HG02943 (cell line): ENCODE measurements around the gene SLC4A2.

Experiments used
- ATAC-seq: cut with Tn5 transposase; IDR thresholded peaks from one replicate; pipeline ENCODE4 v1.9.1; 2021; ENCODE audit warnings: mild to moderate bottlenecking, low read depth, moderate library complexity; ENCODE audit not compliant: unreplicated experiment

The SLC4A2 gene

GRCh38 chr7:151088856-151089699 is 29.7 kb downstream of the SLC4A2 start:
- no peak for ATAC-seq

GRCh38 chr7:151089893-151090730 is 30.7 kb downstream of the SLC4A2 start:
- ATAC-seq: no peak

GRCh38 chr7:151091003-151091402 is 31.6 kb downstream of the SLC4A2 start:
- ATAC-seq: no peak

GRCh38 chr7:151091431-151091830 is 32.0 kb downstream of the SLC4A2 start:
- no peak for ATAC-seq

- ATAC-seq: no peak
Observed at GRCh38 chr7:151091988-151092387, 32.6 kb downstream of the SLC4A2 start.

- no peak for ATAC-seq
Observed at GRCh38 chr7:151093748-151094147, 34.4 kb downstream of the SLC4A2 start.

- ATAC-seq: no peak
Observed at GRCh38 chr7:151094675-151095074, 35.3 kb downstream of the SLC4A2 start.

GRCh38 chr7:151095123-151095797 is 35.9 kb downstream of the SLC4A2 start:
- ATAC-seq: no peak

GRCh38 chr7:151095828-151096475 is 36.6 kb downstream of the SLC4A2 start:
- no peak for ATAC-seq

GRCh38 chr7:151099486-151100211 is 40.3 kb downstream of the SLC4A2 start:
- ATAC-seq: no peak

GRCh38 chr7:151100921-151101320 is 41.5 kb downstream of the SLC4A2 start:
- ATAC-seq: no peak

GRCh38 chr7:151101621-151102396 is 42.4 kb downstream of the SLC4A2 start:
- ATAC-seq: no peak

GRCh38 chr7:151102991-151103390 is 43.6 kb downstream of the SLC4A2 start:
- ATAC-seq: no peak

- no peak for ATAC-seq
Observed at GRCh38 chr7:151103973-151104372, 44.6 kb downstream of the SLC4A2 start.

- no peak for ATAC-seq
Observed at GRCh38 chr7:151104411-151105235, 45.2 kb downstream of the SLC4A2 start.

- ATAC-seq: no peak
Observed at GRCh38 chr7:151107882-151108281, 48.5 kb downstream of the SLC4A2 start.

- ATAC-seq: no peak
Observed at GRCh38 chr7:151109094-151110048, 50.0 kb downstream of the SLC4A2 start.
